GM18517 (cell line): Measurements from ENCODE around the gene RUNDC3A.

Experiments used
- ATAC-seq: cut with Tn5 transposase; IDR thresholded peaks from one replicate; pipeline ENCODE4 v1.9.1; 2021; ENCODE audit warnings: mild to moderate bottlenecking, moderate library complexity; ENCODE audit not compliant: unreplicated experiment

RUNDC3A gene

GRCh38 chr17:44283344-44284023 lies 24.9 kb upstream of the RUNDC3A start:
- ATAC-seq, result no peak

GRCh38 chr17:44284024-44284400 lies 24.4 kb upstream of the RUNDC3A start:
- no peak for ATAC-seq

- no peak for ATAC-seq
Measured at GRCh38 chr17:44287651-44288050, 20.8 kb upstream of the RUNDC3A start.

- ATAC-seq, result no peak
Measured at GRCh38 chr17:44293509-44294226, 14.7 kb upstream of the RUNDC3A start.

- ATAC-seq, result no peak
Measured at GRCh38 chr17:44297975-44298374, 10.4 kb upstream of the RUNDC3A start.

- no peak for ATAC-seq
Measured at GRCh38 chr17:44304651-44305050, 3.8 kb upstream of the RUNDC3A start.

GRCh38 chr17:44307387-44308186 lies 814 bp upstream of the RUNDC3A start:
- no peak for ATAC-seq

GRCh38 chr17:44308865-44309264 lies 464 bp downstream of the RUNDC3A start:
- ATAC-seq, result no peak

GRCh38 chr17:44309472-44309871 lies 1.1 kb downstream of the RUNDC3A start:
- no peak for ATAC-seq

- no peak for ATAC-seq
Measured at GRCh38 chr17:44310188-44310587, 1.8 kb downstream of the RUNDC3A start.

- ATAC-seq, result no peak
Measured at GRCh38 chr17:44310609-44311376, 2.4 kb downstream of the RUNDC3A start.

GRCh38 chr17:44311562-44312181 lies 3.3 kb downstream of the RUNDC3A start:
- no peak for ATAC-seq

GRCh38 chr17:44312396-44313104 lies 4.1 kb downstream of the RUNDC3A start:
- no peak for ATAC-seq

GRCh38 chr17:44314031-44314430 lies 5.6 kb downstream of the RUNDC3A start:
- ATAC-seq, result no peak

GRCh38 chr17:44314524-44314868 lies 6.1 kb downstream of the RUNDC3A start:
- ATAC-seq, result no peak

GRCh38 chr17:44314869-44315661 lies 6.7 kb downstream of the RUNDC3A start:
- ATAC-seq, result no peak

GRCh38 chr17:44315760-44316731 lies 7.6 kb downstream of the RUNDC3A start:
- ATAC-seq, result no peak

- ATAC-seq, result no peak
Measured at GRCh38 chr17:44317545-44317944, 9.1 kb downstream of the RUNDC3A start.
